ENCODE measurements around the gene IL10RA. TPM values are rescaled to one million over a fixed set of nuclear protein-coding genes. Genes with fewer than 3 reads are reported as not detected.

IL10RA gene
- total RNA-seq, 1 donor from 2014 or later: not detected

DNA sequence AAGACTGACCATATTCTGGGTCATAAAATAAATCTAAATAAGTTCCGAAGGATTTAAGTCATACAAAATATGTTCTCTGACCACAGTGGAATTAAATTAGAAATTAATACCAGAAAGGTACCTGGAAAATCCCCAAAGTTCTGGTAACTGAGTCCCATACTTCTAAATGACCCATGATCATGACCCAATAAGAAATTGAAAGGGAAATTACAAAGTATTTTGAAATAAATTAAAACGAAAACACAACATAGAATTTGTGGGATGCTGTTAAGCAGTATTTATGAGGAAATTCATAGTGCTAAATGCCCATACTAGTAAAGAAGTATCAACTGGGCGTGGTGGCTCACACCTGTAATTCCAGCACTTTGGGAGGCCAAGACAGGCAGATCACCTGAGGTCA is 23.4 kb upstream of the IL10RA start:
- H3K36me3 Mint-ChIP-seq (ENCODE audit: unreplicated experiment): no peaks in the 10 kb centered on the region
- no peak overlapping the region for H3K4me3 Mint-ChIP-seq (ENCODE audit: unreplicated experiment)
- no peaks in the 10 kb centered on the region for H3K9me3 Mint-ChIP-seq (ENCODE audit: unreplicated experiment)
- DNase-seq (ENCODE audit: extremely low spot score, unreplicated experiment): no peak
- H3K27me3 Mint-ChIP-seq (ENCODE audit: unreplicated experiment): peaks cover 31% of the 10 kb centered on the region
- TF ChIP-seq, protein P1, sequence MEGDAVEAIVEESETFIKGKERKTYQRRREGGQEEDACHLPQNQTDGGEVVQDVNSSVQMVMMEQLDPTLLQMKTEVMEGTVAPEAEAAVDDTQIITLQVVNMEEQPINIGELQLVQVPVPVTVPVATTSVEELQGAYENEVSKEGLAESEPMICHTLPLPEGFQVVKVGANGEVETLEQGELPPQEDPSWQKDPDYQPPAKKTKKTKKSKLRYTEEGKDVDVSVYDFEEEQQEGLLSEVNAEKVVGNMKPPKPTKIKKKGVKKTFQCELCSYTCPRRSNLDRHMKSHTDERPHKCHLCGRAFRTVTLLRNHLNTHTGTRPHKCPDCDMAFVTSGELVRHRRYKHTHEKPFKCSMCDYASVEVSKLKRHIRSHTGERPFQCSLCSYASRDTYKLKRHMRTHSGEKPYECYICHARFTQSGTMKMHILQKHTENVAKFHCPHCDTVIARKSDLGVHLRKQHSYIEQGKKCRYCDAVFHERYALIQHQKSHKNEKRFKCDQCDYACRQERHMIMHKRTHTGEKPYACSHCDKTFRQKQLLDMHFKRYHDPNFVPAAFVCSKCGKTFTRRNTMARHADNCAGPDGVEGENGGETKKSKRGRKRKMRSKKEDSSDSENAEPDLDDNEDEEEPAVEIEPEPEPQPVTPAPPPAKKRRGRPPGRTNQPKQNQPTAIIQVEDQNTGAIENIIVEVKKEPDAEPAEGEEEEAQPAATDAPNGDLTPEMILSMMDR (IDR thresholded peaks at IDR 0.05): no peak
- H3K27ac Mint-ChIP-seq (ENCODE audit: unreplicated experiment): no peak overlapping the region
- H3K4me1 Mint-ChIP-seq (ENCODE audit: unreplicated experiment): no peaks in the 10 kb centered on the region

DNA sequence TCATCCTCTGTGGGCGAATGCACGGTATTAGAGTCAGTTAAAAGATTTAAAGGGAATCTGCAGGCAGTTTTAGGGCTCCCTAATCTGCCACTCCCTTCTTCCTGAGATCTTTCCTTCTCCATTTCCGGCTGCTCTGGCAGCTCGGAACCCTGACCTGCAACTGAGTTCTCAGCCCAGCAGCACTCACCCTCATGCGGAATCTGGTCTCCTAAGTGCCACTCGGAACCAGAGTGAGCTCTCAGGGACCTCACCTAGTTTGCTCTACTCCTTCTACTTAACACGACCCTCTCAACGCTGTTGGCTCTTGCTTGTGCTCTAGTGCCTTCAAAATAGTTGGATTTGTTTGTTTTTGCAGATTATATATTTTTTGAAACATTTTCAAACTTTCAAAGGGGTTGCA is 19.3 kb upstream of the IL10RA start:
- no peak overlapping the region for H3K27ac Mint-ChIP-seq (ENCODE audit: unreplicated experiment)
- TF ChIP-seq, protein P1 (IDR thresholded peaks at IDR 0.05): no peak
- no peaks in the 10 kb centered on the region for H3K9me3 Mint-ChIP-seq (ENCODE audit: unreplicated experiment)
- peaks cover 3% of the 10 kb centered on the region for H3K27me3 Mint-ChIP-seq (ENCODE audit: unreplicated experiment)
- DNase-seq (ENCODE audit: extremely low spot score, unreplicated experiment): peak; percentile 30
- no peaks in the 10 kb centered on the region for H3K36me3 Mint-ChIP-seq (ENCODE audit: unreplicated experiment)
- no peaks in the 10 kb centered on the region for H3K4me1 Mint-ChIP-seq (ENCODE audit: unreplicated experiment)
- H3K4me3 Mint-ChIP-seq (ENCODE audit: unreplicated experiment): no peak overlapping the region

DNA sequence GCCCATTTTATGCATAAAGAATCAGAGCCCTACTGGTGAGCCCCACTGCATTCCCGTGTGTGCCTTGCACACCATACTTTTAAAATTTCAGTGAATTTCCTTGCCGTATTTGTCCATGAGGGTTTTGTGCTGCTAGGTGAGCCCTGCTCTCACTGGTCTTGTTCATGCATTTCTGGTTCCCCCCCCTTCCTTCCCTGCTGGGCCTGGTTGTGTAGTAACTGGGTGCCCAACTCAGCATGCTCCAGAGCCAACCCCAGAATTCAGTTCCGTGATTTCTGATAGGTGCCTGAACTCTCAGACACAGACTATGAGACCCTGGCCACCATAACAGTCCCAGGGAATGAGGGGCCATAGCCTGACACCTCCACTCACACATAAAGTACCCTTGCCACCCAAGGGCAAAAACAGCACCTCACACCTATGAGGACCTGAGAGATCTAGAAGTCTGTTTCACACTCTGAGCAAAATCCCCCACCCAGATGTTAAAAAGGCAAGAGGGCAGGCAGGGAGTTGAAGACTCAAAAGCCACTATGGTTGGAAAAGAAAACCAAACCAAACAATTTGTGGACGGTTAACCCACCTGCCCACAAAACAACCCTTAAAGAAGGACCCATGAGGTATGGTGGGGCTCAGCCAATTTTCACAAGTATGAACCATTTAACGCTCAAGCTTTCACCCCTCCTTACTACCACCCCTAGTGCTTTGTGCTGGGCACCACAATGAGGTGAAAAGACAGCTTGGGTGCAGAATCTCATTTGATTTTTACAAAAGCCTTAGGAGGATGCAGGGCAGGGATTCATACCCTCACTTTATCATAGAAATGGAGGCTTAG is 16.8 kb upstream of the IL10RA start:
- Mint-ChIP-seq H3K4me1 (ENCODE audit: unreplicated experiment) (peaks cover 2% of the 10 kb centered on the region), H3K4me3 (ENCODE audit: unreplicated experiment) (no peak overlapping the region), H3K9me3 (ENCODE audit: unreplicated experiment) (no peaks in the 10 kb centered on the region), H3K27me3 (ENCODE audit: unreplicated experiment) (no peaks in the 10 kb centered on the region), H3K27ac (ENCODE audit: unreplicated experiment) (no peak overlapping the region), H3K36me3 (ENCODE audit: unreplicated experiment) (no peaks in the 10 kb centered on the region)
- DNase-seq (ENCODE audit: extremely low spot score, unreplicated experiment): peak; percentile 73
- TF ChIP-seq, protein P1 (IDR thresholded peaks at IDR 0.05): no peak

DNA sequence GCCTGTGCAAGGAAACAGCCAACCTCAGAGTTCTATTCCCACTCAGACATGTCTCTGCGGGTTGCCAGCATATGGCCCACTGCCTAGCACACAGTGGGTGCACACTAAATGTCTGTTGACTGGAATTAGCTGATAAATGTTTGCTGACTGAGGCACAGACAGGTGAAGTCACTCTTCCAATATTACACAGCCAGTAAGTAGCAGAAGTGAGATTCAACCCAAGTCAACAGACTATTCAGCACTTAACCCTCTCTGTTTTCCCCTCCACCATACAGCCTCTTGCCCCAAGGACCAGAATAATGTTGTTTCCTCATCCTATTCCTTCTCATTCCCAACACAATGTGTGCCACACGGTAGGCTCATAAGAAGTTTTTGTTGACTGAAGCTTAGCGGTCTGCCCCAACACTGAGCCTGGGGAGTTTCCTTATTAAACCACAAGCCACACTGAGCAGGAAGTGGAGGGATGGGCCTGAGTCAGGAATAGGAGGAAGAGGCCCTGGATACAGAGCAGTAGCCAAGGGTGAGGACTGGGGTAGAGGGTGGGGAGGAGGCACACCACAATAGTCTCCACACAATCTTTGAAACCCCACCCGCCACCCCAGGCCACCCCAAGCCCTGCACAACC is 15.7 kb upstream of the IL10RA start:
- Mint-ChIP-seq H3K4me3 (ENCODE audit: unreplicated experiment) (no peak overlapping the region), H3K9me3 (ENCODE audit: unreplicated experiment) (no peaks in the 10 kb centered on the region), H3K4me1 (ENCODE audit: unreplicated experiment) (peaks cover 2% of the 10 kb centered on the region), H3K36me3 (ENCODE audit: unreplicated experiment) (no peaks in the 10 kb centered on the region), H3K27ac (ENCODE audit: unreplicated experiment) (no peak overlapping the region), H3K27me3 (ENCODE audit: unreplicated experiment) (no peaks in the 10 kb centered on the region)
- DNase-seq (ENCODE audit: extremely low spot score, unreplicated experiment): peak; percentile 42
- TF ChIP-seq, protein P1 (IDR thresholded peaks at IDR 0.05): no peak

DNA sequence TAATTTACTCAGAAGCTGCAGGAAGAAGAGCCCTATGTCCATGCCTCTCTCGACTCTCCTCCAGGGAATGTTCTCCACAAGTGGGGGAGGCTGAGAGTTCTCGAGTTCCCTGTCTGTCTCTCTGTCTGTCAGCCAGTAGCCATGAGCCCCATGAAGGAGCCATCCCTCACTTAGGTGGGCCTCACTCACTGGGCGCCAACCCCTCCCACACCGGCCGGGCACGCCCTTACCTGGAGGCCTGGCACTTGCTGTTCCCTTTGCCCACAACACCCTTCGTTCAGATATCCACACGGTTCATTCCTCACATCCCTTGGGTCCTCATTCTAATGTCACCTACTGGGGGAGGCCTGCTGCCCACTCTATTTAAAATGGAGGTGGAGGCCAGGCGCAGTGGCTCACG is 14.2 kb upstream of the IL10RA start:
- Mint-ChIP-seq H3K27ac (ENCODE audit: unreplicated experiment) (no peak overlapping the region), H3K4me3 (ENCODE audit: unreplicated experiment) (no peak overlapping the region), H3K27me3 (ENCODE audit: unreplicated experiment) (peaks cover 4% of the 10 kb centered on the region), H3K4me1 (ENCODE audit: unreplicated experiment) (peaks cover 2% of the 10 kb centered on the region), H3K9me3 (ENCODE audit: unreplicated experiment) (no peaks in the 10 kb centered on the region), H3K36me3 (ENCODE audit: unreplicated experiment) (no peaks in the 10 kb centered on the region)
- TF ChIP-seq, protein P1 (IDR thresholded peaks at IDR 0.05): no peak
- DNase-seq (ENCODE audit: extremely low spot score, unreplicated experiment): peak; percentile 79
